Fibroblast of lung (primary cell): ENCODE results near the gene TXLNB. TPM values are rescaled to one million over a fixed set of nuclear protein-coding genes. Genes with fewer than 3 reads are reported as not detected.

Source experiments
- DNase-seq, 2 donors: peaks; one replicate each; pipeline versions ENCODE4 v3.0.0 to v3.0.0-alpha.2; 2010; ENCODE audit warnings: low read depth in 2 of 2
- H2AFZ ChIP-seq: 2 replicates; pipeline ENCODE4 v1.5.1; 2012; ENCODE audit warnings: low read length, control low read depth, inconsistent platforms
- H3K27ac ChIP-seq: 2 replicates; pipeline ENCODE4 v1.5.1; 2011; ENCODE audit warnings: low read length, control low read depth; ENCODE audit not compliant: insufficient read depth
- H3K27me3 ChIP-seq: 2 replicates; pipeline ENCODE4 v1.5.1; 2011; ENCODE audit warnings: mild to moderate bottlenecking, low read length; ENCODE audit not compliant: control insufficient read depth, insufficient read depth
- H3K36me3 ChIP-seq: 2 replicates; pipeline ENCODE4 v1.5.1; 2011; ENCODE audit warnings: low read length; ENCODE audit not compliant: control insufficient read depth, insufficient read depth
- H3K4me1 ChIP-seq: 2 replicates; pipeline ENCODE4 v1.5.1; 2011; ENCODE audit warnings: low read length; ENCODE audit not compliant: control insufficient read depth, insufficient read depth; ENCODE audit errors: extremely low read depth
- H3K4me2 ChIP-seq: 2 replicates; pipeline ENCODE4 v1.5.1; 2011; ENCODE audit warnings: low read length, control low read depth; ENCODE audit not compliant: insufficient read depth; ENCODE audit errors: extremely low read depth
- H3K4me3 ChIP-seq, 4 experiments: fragments of 200-600 bp in 1 of 4; sonication (generic) in 1 of 4; replicated peaks in 1 of 4; 2 replicates each; pipeline ENCODE4 v1.5.1; 2011 to 2016; ENCODE audit warnings: low read length in 4 of 4, low read depth in 3 of 4, mild to moderate bottlenecking in 3 of 4, control low read depth in 2 of 4, inconsistent platforms in 1 of 4, mixed read lengths in 1 of 4; ENCODE audit not compliant: insufficient read depth in 1 of 4; ENCODE audit errors: control extremely low read depth in 1 of 4
- H3K79me2 ChIP-seq: 2 replicates; pipeline ENCODE4 v1.5.1; 2012; ENCODE audit warnings: mild to moderate bottlenecking, low read length, inconsistent platforms; ENCODE audit not compliant: control insufficient read depth, insufficient read depth
- H3K9ac ChIP-seq: 2 replicates; pipeline ENCODE4 v1.5.1; 2011; ENCODE audit warnings: mild to moderate bottlenecking, low read length, control low read depth; ENCODE audit not compliant: insufficient read depth
- H3K9me3 ChIP-seq: 2 replicates; pipeline ENCODE4 v1.5.1; 2012; ENCODE audit warnings: low read depth, low read length; ENCODE audit not compliant: control insufficient read depth, insufficient read depth
- H4K20me1 ChIP-seq: 2 replicates; pipeline ENCODE4 v1.5.1; 2011; ENCODE audit warnings: low read length; ENCODE audit not compliant: control insufficient read depth, insufficient read depth; ENCODE audit errors: extremely low read depth
- EZH2 ChIP-seq: IDR thresholded peaks from 2 replicates; pipeline ENCODE4 v1.5.1; 2012; ENCODE audit warnings: low read length, control low read depth, mild to moderate bottlenecking; ENCODE audit errors: missing control alignments
- polyA plus RNA-seq, 2 donors: library from polyadenylated mRNA; depleted of rRNA in 1 of 2; stranded (reverse) in 1 of 2; unstranded in 1 of 2; fragments of >200 nt; gene quantifications; 2 replicates each; pipeline ENCODE4 v1.2.1, GENCODE V29; 2011 to 2012; ENCODE audit warnings: missing spikeins in 1 of 2
- total RNA-seq: library from RNA; depleted of rRNA; stranded (reverse); fragments of >200 nt; gene quantifications from 2 replicates; pipeline ENCODE4 v1.2.1, GENCODE V29; 2014
- TF ChIP-seq, protein P1 (sequence below), 2 donors: IDR thresholded peaks in 1 of 2; conservative IDR thresholded peaks in 1 of 2; 1 replicate in 1 of 2; 2 replicates in 1 of 2; pipeline ENCODE4 v1.5.1; 2011 to 2012; ENCODE audit warnings: low read length in 2 of 2, control low read depth in 1 of 2, inconsistent platforms in 1 of 2, low read depth in 1 of 2, mild to moderate bottlenecking in 1 of 2

TXLNB gene
- total and polyA plus RNA-seq, 2 donors (not counting 1 experiment from before 2014, with no cell fraction given), result 0.15 to 1.2 TPM

GRCh38 chr6:139330306-139330705 is 38.5 kb upstream of the TXLNB start:
- no peaks in the 10 kb centered on the region for H4K20me1 ChIP-seq
- TF ChIP-seq, protein P1, sequence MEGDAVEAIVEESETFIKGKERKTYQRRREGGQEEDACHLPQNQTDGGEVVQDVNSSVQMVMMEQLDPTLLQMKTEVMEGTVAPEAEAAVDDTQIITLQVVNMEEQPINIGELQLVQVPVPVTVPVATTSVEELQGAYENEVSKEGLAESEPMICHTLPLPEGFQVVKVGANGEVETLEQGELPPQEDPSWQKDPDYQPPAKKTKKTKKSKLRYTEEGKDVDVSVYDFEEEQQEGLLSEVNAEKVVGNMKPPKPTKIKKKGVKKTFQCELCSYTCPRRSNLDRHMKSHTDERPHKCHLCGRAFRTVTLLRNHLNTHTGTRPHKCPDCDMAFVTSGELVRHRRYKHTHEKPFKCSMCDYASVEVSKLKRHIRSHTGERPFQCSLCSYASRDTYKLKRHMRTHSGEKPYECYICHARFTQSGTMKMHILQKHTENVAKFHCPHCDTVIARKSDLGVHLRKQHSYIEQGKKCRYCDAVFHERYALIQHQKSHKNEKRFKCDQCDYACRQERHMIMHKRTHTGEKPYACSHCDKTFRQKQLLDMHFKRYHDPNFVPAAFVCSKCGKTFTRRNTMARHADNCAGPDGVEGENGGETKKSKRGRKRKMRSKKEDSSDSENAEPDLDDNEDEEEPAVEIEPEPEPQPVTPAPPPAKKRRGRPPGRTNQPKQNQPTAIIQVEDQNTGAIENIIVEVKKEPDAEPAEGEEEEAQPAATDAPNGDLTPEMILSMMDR (conservative IDR thresholded peaks at IDR 0.05 in 1 of 2, IDR thresholded peaks at IDR 0.05 in 1 of 2; ENCODE audit: low read depth in 1 of 2, low read length in 2 of 2), result no peak
- no peak for TF ChIP-seq EZH2
- no peaks in the 10 kb centered on the region for H3K79me2 ChIP-seq
- no peak overlapping the region for H3K4me2 ChIP-seq
- H3K9ac ChIP-seq, result no peak overlapping the region
- H3K9me3 ChIP-seq, result no peaks in the 10 kb centered on the region
- no peaks in the 10 kb centered on the region for H3K36me3 ChIP-seq
- no peak for DNase-seq
- H3K4me3 ChIP-seq, result no peak overlapping the region
- H3K27me3 ChIP-seq, result no peaks in the 10 kb centered on the region
- peaks cover 2% of the 10 kb centered on the region for H3K4me1 ChIP-seq
- H3K27ac ChIP-seq, result no peak overlapping the region
- H2AFZ ChIP-seq, result no peak overlapping the region

DNA sequence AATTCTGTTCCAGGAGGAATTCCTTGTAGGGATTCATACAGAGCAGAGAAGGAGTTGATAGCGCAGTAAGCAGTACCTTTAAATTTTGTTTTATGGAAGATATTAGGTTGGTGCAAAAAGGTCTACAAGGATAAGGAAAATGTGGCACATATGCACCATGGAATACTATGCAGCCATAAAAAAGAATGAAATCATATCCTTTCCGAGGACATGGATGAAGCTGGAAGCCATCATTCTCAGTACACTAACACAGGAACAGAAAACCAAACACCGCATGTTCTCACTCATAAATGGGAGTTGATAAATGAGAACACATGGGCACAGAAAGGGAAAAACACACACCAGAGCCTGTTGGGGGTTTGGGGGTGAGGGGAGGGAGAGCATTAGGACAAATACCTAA is 37.4 kb upstream of the TXLNB start:
- no peaks in the 10 kb centered on the region for H4K20me1 ChIP-seq
- H3K27me3 ChIP-seq, result no peaks in the 10 kb centered on the region
- no peaks in the 10 kb centered on the region for H3K9me3 ChIP-seq
- H3K9ac ChIP-seq, result no peak overlapping the region
- no peaks in the 10 kb centered on the region for H3K36me3 ChIP-seq
- no peak overlapping the region for H3K4me3 ChIP-seq
- no peak for DNase-seq
- no peak overlapping the region for H3K4me2 ChIP-seq
- H3K4me1 ChIP-seq, result no peaks in the 10 kb centered on the region
- TF ChIP-seq EZH2, result no peak
- TF ChIP-seq, protein P1 (conservative IDR thresholded peaks at IDR 0.05 in 1 of 2, IDR thresholded peaks at IDR 0.05 in 1 of 2; ENCODE audit: low read depth in 1 of 2, low read length in 2 of 2), result no peak
- no peak overlapping the region for H3K27ac ChIP-seq
- H2AFZ ChIP-seq, result no peak overlapping the region
- no peaks in the 10 kb centered on the region for H3K79me2 ChIP-seq

- H3K79me2 ChIP-seq, result no peaks in the 10 kb centered on the region
Measured at GRCh38 chr6:139327038-139327437, 35.2 kb upstream of the TXLNB start.

More at GRCh38 chr6:139327038-139327437, 35.2 kb upstream of the TXLNB start:
- no peak overlapping the region for H3K27ac ChIP-seq
- no peak overlapping the region for H3K4me2 ChIP-seq
- DNase-seq, result no peak
- H4K20me1 ChIP-seq, result no peaks in the 10 kb centered on the region
- no peaks in the 10 kb centered on the region for H3K4me1 ChIP-seq
- no peaks in the 10 kb centered on the region for H3K36me3 ChIP-seq
- H3K4me3 ChIP-seq, result no peak overlapping the region
- H3K9ac ChIP-seq, result no peak overlapping the region
- no peak for TF ChIP-seq EZH2
- no peaks in the 10 kb centered on the region for H3K9me3 ChIP-seq
- no peaks in the 10 kb centered on the region for H3K27me3 ChIP-seq
- no peak overlapping the region for H2AFZ ChIP-seq
